HepG2 (cell line): ENCODE results near the gene CSF3R. TPM values are rescaled to one million over a fixed set of nuclear protein-coding genes. Genes with fewer than 3 reads are reported as not detected.

Experiments used
- ATAC-seq: fragments of 200-7000 bp; cut with Tn5 transposase; 3 replicates; pipeline ENCODE4 v1.9.1; 2020; ENCODE audit warnings: mild to moderate bottlenecking, moderate library complexity
- BruUV-seq: library from RNA; stranded (reverse); fragments of 400-500 nt; replicated peaks from 2 replicates; lab custom pipeline; 2021; lab: Mats Ljungman, UMichigan
- CTCF ChIA-PET: fragments of 300-600 bp; formaldehyde crosslinking; extraction: SDS; loops from one replicate; lab custom pipeline; 2021; ENCODE audit warnings: low total read pairs, inconsistent platforms, low intra/inter-chr PET ratio; lab: Yijun Ruan, JAX
- POLR2A ChIA-PET: fragments of 350-600 bp; sonication (Branson Sonifier 250); formaldehyde crosslinking; loops from one replicate; lab custom pipeline; 2020; ENCODE audit warnings: antibody characterized with exemption, inconsistent platforms; lab: Yijun Ruan, JAX
- DNase-seq: peaks from one replicate; pipeline ENCODE4 v3.0.0-alpha.2; 2015; ENCODE audit warnings: low spot score
- FAIRE-seq: peaks from 3 replicates; lab custom pipeline; 2011; peaks lifted over from hg19 to GRCh38; lab: Jason Lieb, UNC
- H2AFZ ChIP-seq: one replicate; pipeline ENCODE4 v1.6.1; 2011; ENCODE audit warnings: low read length, inconsistent platforms
- H3K27ac ChIP-seq: fragments of 300-600 bp; 3 replicates; pipeline ENCODE4 v1.8.0; 2011; ENCODE audit warnings: mixed run types, mild to moderate bottlenecking, mixed read lengths, low read length, inconsistent platforms; ENCODE audit not compliant: insufficient read depth; ENCODE audit errors: extremely low read length
- H3K27me3 ChIP-seq, 2 experiments: fragments of 200-600 bp in 1 of 2; 2 replicates in 1 of 2; 3 replicates in 1 of 2; pipeline versions ENCODE4 v1.6.0 to v1.8.0; 2011; ENCODE audit warnings: low read length in 2 of 2, mild to moderate bottlenecking in 2 of 2, moderate library complexity in 2 of 2, inconsistent platforms in 1 of 2; ENCODE audit not compliant: insufficient read depth in 2 of 2, control insufficient read depth in 1 of 2
- H3K36me3 ChIP-seq, 2 experiments: fragments of 200-600 bp in 1 of 2; replicated peaks in 1 of 2; 2 replicates in 1 of 2; 3 replicates in 1 of 2; pipeline versions ENCODE4 v1.5.1 to v1.8.0; 2011; ENCODE audit warnings: low read length in 2 of 2, inconsistent platforms in 1 of 2; ENCODE audit not compliant: insufficient read depth in 2 of 2, control insufficient read depth in 1 of 2
- H3K4me1 ChIP-seq: 2 replicates; pipeline ENCODE4 v1.5.1; 2012; ENCODE audit warnings: low read length, inconsistent platforms; ENCODE audit not compliant: insufficient read depth
- H3K4me2 ChIP-seq: 2 replicates; pipeline ENCODE4 v1.6.0; 2011; ENCODE audit warnings: low read depth, low read length, inconsistent platforms
- H3K4me3 ChIP-seq, 3 experiments: fragments of 200-600 bp in 1 of 3; sonication (generic), shearing (Covaris generic) in 1 of 3; replicated peaks in 1 of 3; 2 replicates each; pipeline ENCODE4 v1.5.1; 2011 to 2016; ENCODE audit warnings: low read length in 3 of 3, inconsistent platforms in 2 of 3, low read depth in 2 of 3, mild to moderate bottlenecking in 2 of 3, control low read depth in 1 of 3, mixed read lengths in 1 of 3; ENCODE audit not compliant: insufficient read depth in 1 of 3
- H3K79me2 ChIP-seq: one replicate; pipeline ENCODE4 v1.6.1; 2011; ENCODE audit warnings: low read length, inconsistent platforms; ENCODE audit not compliant: insufficient read depth
- H3K9ac ChIP-seq: 2 replicates; pipeline ENCODE4 v1.6.0; 2011; ENCODE audit warnings: mild to moderate bottlenecking, low read depth, low read length, inconsistent platforms; ENCODE audit not compliant: insufficient read depth
- H3K9me3 ChIP-seq: 2 replicates; pipeline ENCODE4 v1.5.1; 2012; ENCODE audit warnings: mild to moderate bottlenecking, low read length
- H4K20me1 ChIP-seq: 2 replicates; pipeline ENCODE4 v1.6.0; 2011; ENCODE audit warnings: inconsistent platforms, mild to moderate bottlenecking, low read length, moderate library complexity; ENCODE audit not compliant: insufficient read depth
- ATF7 ChIP-seq, 2 experiments: fragments of 450-650 bp in 1 of 2; sonication (generic) in 1 of 2; formaldehyde crosslinking in 1 of 2; IDR thresholded peaks; 2 replicates each; pipeline versions ENCODE4 v1.4.0 to v1.6.1; 2016 to 2020; ENCODE audit warnings: antibody characterized with exemption in 1 of 2, mild to moderate bottlenecking in 1 of 2, missing genetic modification reagents in 1 of 2
- GATAD2A ChIP-seq: IDR thresholded peaks from 2 replicates; pipeline ENCODE4 v1.6.1; 2016
- IRF9 ChIP-seq: sonication (generic); formaldehyde crosslinking; IDR thresholded peaks from 2 replicates; pipeline ENCODE4 v1.8.0; 2022; ENCODE audit warnings: missing genetic modification reagents, mild to moderate bottlenecking, borderline replicate concordance
- STAG1 ChIP-seq: sonication (generic); formaldehyde crosslinking; IDR thresholded peaks from 2 replicates; pipeline ENCODE4 v1.4.0; 2020; ENCODE audit warnings: missing genetic modification reagents
- ZNF281 ChIP-seq: sonication (generic); formaldehyde crosslinking; IDR thresholded peaks from 2 replicates; pipeline ENCODE4 v1.4.0; 2020; ENCODE audit warnings: missing genetic modification reagents, borderline replicate concordance
- WGBS: methylation state at CpG from one replicate; pipeline ENCODE4 v1.1.6; 2017; ENCODE audit warnings: low lambda C conversion rate; 5-methylcytosine and 5-hydroxymethylcytosine counted together
- in situ Hi-C: cut with HindIII; loops from 2 replicates; pipeline ENCODE4 v1.10.0; 2017; ENCODE audit warnings: low pct_unique_long_range_greater_than_20kb; ENCODE audit not compliant: extremely low pct_ligation_motif_present
- intact Hi-C: fragments of 100-400 bp; cut with micrococcal nuclease; formaldehyde crosslinking; loops from one replicate; pipeline ENCODE4 v1.10.0; 2022; ENCODE audit not compliant: unreplicated experiment
- polyA plus RNA-seq, 8 experiments: library from polyadenylated mRNA; depleted of rRNA in 3 of 8; stranded (reverse) in 7 of 8; unstranded in 1 of 8; fragments of >200 nt; fragmentation: Illumina TruSeq in 4 of 8; extraction: Trizol in 4 of 8; gene quantifications; 2 replicates each; pipeline versions ENCODE4 v1.2.1 to v1.2.3, GENCODE V29; 2011 to 2016; ENCODE audit warnings: low read depth in 4 of 8, missing spikeins in 1 of 8, mixed read lengths in 1 of 8; ENCODE audit not compliant: insufficient read depth in 1 of 8
- total RNA-seq, 5 experiments: library from RNA; depleted of rRNA; stranded (reverse); fragments of >200 nt; fragmentation: Illumina TruSeq; extraction: Trizol; gene quantifications; 2 replicates each; pipeline ENCODE4 v1.2.3, GENCODE V29; 2016; ENCODE audit warnings: low read depth in 1 of 5
- TF ChIP-seq, protein P1 (sequence below): sonication (generic); formaldehyde crosslinking; IDR thresholded peaks from 2 replicates; pipeline ENCODE4 v1.4.0; 2020; ENCODE audit warnings: mild to moderate bottlenecking, missing genetic modification reagents, borderline replicate concordance

CSF3R gene
- total and polyA plus RNA-seq, 2 of the 13 experiments (the other 11 are each of a cell fraction or from before 2014, with no cell fraction given) = 11.9 to 28.8 TPM

DNA sequence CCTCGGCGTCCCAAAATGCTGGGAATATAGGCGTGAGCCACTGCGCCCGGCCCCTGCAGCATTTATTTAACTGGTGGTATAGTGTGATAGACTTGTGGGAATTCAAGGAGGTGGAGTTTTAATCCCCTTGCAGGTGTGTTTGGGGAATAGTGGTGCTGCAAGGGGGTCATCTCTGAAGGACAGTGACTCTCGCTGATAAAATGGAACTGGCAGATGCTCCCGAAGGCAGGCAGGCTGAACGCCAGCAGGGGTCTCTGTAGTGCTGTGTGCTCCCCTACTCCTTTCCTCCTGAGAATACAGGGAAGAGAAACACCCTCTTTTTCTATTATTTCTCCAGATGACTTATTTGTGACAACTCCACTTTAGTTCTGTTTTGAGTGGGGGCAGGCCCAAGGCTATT is 36.4 kb downstream of the CSF3R start (continued):
- TF ChIP-seq ZNF281 (CRISPR knock-in tag) (no peak), IRF9 (CRISPR knock-in tag) (no peak), STAG1 (CRISPR knock-in tag) (peak; percentile 66), GATAD2A (0 out of 2 replicates have a peak, but pooled peaks have one; percentile 12)

- WGBS = 33% methylated on average over 2 of the region's 2 CpGs
- Histone ChIP-seq H2AFZ (no peak overlapping the region), H3K9ac (no peak overlapping the region), H3K4me2 (no peak overlapping the region), H3K79me2 (no peaks in the 10 kb centered on the region)
- TF ChIP-seq ATF7 (IDR thresholded peaks at IDR 0.05) (peak; percentile 65), ATF7 (CRISPR knock-in tag; IDR thresholded peaks at IDR 0.05) (no peak)
- TF ChIP-seq, protein P1, sequence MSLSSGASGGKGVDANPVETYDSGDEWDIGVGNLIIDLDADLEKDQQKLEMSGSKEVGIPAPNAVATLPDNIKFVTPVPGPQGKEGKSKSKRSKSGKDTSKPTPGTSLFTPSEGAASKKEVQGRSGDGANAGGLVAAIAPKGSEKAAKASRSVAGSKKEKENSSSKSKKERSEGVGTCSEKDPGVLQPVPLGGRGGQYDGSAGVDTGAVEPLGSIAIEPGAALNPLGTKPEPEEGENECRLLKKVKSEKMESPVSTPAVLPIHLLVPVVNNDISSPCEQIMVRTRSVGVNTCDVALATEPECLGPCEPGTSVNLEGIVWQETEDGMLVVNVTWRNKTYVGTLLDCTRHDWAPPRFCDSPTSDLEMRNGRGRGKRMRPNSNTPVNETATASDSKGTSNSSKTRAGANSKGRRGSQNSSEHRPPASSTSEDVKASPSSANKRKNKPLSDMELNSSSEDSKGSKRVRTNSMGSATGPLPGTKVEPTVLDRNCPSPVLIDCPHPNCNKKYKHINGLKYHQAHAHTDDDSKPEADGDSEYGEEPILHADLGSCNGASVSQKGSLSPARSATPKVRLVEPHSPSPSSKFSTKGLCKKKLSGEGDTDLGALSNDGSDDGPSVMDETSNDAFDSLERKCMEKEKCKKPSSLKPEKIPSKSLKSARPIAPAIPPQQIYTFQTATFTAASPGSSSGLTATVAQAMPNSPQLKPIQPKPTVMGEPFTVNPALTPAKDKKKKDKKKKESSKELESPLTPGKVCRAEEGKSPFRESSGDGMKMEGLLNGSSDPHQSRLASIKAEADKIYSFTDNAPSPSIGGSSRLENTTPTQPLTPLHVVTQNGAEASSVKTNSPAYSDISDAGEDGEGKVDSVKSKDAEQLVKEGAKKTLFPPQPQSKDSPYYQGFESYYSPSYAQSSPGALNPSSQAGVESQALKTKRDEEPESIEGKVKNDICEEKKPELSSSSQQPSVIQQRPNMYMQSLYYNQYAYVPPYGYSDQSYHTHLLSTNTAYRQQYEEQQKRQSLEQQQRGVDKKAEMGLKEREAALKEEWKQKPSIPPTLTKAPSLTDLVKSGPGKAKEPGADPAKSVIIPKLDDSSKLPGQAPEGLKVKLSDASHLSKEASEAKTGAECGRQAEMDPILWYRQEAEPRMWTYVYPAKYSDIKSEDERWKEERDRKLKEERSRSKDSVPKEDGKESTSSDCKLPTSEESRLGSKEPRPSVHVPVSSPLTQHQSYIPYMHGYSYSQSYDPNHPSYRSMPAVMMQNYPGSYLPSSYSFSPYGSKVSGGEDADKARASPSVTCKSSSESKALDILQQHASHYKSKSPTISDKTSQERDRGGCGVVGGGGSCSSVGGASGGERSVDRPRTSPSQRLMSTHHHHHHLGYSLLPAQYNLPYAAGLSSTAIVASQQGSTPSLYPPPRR (CRISPR knock-in tag) = no peak
- TF ChIP-seq, all 625 proteins: peak for 1
- Histone ChIP-seq H3K36me3 (no peaks in the 10 kb centered on the region), H3K27ac (no peak overlapping the region), H3K27me3 (no peaks in the 10 kb centered on the region), H4K20me1 (no peaks in the 10 kb centered on the region), H3K9me3 (no peaks in the 10 kb centered on the region), H3K4me1 (peaks cover 13% of the 10 kb centered on the region), H3K4me3 (no peak overlapping the region)
- ATAC-seq (no peak), DNase-seq (no peak), FAIRE-seq (no peak)
- intact Hi-C loops = no loop called here
- POLR2A ChIA-PET = interaction anchor here (1.1 kb wide), 1 partner anchor 21 kb away, joined by 3 read pairs; the partner anchor contains the start of gene MRPS15
- CTCF ChIA-PET = no interaction called here
- BruUV-seq = no TSS peak
- in situ Hi-C loops = no loop called here
Observed at GRCh38 chr1:36443297-36443696, 39.4 kb downstream of the CSF3R start.
